MV-4-11 (cell line): ENCODE measurements around the gene NCOA5.

Experiments
- DNase-seq: peaks from one replicate; lab custom pipeline; 2025; lab: John Stamatoyannopoulos, UW

NCOA5 gene

DNA sequence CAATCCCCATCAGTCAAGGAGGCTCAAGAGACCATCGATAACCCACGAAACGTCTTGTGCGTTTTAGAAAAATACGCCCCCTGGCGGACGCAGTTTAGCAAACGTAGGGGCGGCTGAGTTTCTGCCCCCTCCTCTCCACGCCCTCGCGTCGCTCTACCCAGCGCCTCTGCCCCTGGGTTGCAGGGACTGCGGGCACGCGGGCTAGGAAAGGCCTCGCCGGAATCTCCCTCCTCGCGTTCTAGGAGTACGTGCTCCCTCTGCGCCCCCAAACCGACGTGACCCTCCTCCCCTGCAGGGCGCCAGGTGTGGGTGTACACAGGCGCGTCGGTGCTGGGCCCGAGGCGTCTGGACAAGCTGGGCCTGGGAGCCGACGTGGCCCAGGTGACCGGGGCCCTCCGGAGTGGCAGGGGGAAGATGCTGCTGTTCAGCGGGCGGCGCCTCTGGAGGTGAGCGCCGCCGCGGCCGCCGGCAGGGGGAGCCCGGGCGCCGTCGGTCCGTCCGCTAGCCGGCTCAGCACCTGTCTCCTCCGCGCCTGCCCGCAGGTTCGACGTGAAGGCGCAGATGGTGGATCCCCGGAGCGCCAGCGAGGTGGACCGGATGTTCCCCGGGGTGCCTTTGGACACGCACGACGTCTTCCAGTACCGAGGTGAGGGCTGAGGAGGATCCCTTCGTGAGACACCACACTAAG is 75.8 kb downstream of the NCOA5 start:
- peak; percentile 28 for DNase-seq

DNA sequence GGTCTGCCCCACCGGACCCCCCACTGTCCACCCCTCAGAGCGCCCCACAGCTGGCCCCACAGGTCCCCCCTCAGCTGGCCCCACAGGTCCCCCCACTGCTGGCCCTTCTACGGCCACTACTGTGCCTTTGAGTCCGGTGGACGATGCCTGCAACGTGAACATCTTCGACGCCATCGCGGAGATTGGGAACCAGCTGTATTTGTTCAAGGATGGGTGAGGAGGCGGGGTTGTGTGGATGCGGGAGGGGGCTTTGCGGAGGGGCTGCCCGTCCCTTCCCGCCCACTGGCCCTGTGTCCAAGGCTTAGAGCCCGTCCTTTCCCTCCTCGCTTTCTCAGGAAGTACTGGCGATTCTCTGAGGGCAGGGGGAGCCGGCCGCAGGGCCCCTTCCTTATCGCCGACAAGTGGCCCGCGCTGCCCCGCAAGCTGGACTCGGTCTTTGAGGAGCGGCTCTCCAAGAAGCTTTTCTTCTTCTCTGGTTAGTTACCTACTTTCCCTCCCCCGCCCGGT is 76.4 kb downstream of the NCOA5 start:
- DNase-seq: no peak

DNA sequence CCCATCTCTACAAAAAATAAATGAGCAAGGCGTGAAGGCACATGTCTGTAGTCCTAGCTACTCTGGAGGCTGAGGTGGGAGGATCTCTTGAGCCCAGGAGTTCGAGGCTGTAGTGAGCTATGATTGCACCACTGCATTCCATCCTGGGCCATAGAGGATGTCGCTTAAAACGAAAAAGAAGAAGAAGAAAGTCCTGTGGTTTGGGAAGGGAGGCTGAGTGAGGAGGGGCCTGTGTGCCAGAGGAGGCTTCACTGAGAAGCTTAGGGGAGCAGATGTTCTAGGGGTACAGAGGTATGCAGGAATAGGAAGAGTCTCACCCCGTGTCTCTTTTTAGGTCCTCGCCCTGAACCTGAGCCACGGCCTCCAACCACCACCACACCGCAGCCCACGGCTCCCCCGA is 76.8 kb downstream of the NCOA5 start:
- peak; percentile 78 for DNase-seq

DNA sequence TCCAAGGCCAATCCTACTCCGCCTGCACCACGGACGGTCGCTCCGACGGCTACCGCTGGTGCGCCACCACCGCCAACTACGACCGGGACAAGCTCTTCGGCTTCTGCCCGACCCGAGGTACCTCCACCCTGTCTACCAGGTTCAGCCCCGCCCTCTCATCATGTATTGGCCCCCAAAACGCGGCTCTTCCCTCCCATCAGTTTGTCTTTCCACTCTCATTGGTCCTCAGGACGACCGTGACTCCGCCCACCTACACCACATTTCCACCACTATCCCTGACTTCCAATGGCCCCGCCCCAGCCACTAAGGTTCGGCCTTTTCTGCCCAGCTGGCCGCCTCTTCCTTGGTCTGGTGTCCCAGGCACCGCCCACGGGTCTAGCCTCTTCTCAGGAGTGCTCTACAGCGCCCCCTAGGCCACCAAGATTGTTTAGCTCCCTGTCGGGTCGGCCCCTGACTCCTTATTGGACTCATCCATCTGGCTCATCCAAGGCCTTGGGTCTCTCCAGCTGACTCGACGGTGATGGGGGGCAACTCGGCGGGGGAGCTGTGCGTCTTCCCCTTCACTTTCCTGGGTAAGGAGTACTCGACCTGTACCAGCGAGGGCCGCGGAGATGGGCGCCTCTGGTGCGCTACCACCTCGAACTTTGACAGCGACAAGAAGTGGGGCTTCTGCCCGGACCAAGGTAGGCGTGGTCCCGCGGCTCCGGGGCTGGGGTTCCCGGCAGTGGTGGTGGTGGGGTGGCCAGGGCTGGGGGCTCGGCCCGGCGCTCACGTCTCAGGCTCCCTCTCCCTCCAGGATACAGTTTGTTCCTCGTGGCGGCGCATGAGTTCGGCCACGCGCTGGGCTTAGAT is 77.9 kb downstream of the NCOA5 start:
- DNase-seq: peak; percentile 23
